GM12878 (cell line): ENCODE results near the gene DNAJC12.
"Not testable (repeated sequence)": the region's sequence is repeated elsewhere in the genome, so short reads cannot be mapped to it uniquely, and the experiment has no call there.

Experiments used
- CREM ChIP-seq: IDR thresholded peaks from 2 replicates; pipeline ENCODE4 v1.6.1; 2014; ENCODE audit warnings: antibody characterized with exemption, low read depth
- CTCF ChIP-seq, 3 experiments: IDR thresholded peaks in 2 of 3; conservative IDR thresholded peaks in 1 of 3; 2 replicates each; pipeline ENCODE4 v1.5.1; 2011; ENCODE audit warnings: low read depth in 3 of 3, low read length in 3 of 3, mild to moderate bottlenecking in 3 of 3, control low read depth in 2 of 3, moderate library complexity in 2 of 3, inconsistent platforms in 1 of 3, mixed read lengths in 1 of 3; ENCODE audit not compliant: control insufficient read depth in 2 of 3, insufficient read depth in 1 of 3; ENCODE audit errors: extremely low read depth in 1 of 3
- EP300 ChIP-seq, 2 experiments: fragments of 150-350 bp in 1 of 2; IDR thresholded peaks; 2 replicates each; pipeline ENCODE4 v1.6.1; 2011 to 2012; ENCODE audit warnings: low read depth in 2 of 2, low read length in 2 of 2, borderline replicate concordance in 1 of 2, improper control_type of control experiment in 1 of 2, inconsistent platforms in 1 of 2; ENCODE audit not compliant: control insufficient read depth in 1 of 2
- ETV6 ChIP-seq, 2 experiments: fragments of 450-650 bp in 1 of 2; IDR thresholded peaks in 1 of 2; conservative IDR thresholded peaks in 1 of 2; 2 replicates each; pipeline ENCODE4 v1.6.1; 2014; ENCODE audit warnings: antibody characterized with exemption in 1 of 2, borderline replicate concordance in 1 of 2, low read depth in 1 of 2, mild to moderate bottlenecking in 1 of 2, moderate library complexity in 1 of 2
- HCFC1 ChIP-seq: fragments of 150-350 bp; IDR thresholded peaks from 2 replicates; pipeline ENCODE4 v1.6.1; 2014; ENCODE audit warnings: low read length
- NFYA ChIP-seq: IDR thresholded peaks from 2 replicates; pipeline ENCODE4 v1.6.1; 2011; ENCODE audit warnings: low read depth, mild to moderate bottlenecking, low read length, improper control_type of control experiment, borderline replicate concordance
- RBBP5 ChIP-seq: fragments of 200-600 bp; sonication (generic); conservative IDR thresholded peaks from 2 replicates; pipeline ENCODE4 v1.6.1; 2016
- RUNX3 ChIP-seq: IDR thresholded peaks from 2 replicates; pipeline ENCODE4 v1.6.1; 2012; ENCODE audit warnings: low read length, inconsistent platforms
- SIN3A ChIP-seq: IDR thresholded peaks from 2 replicates; pipeline ENCODE4 v1.6.1; 2012; ENCODE audit warnings: low read depth, low read length, improper control_type of control experiment
- TAF1 ChIP-seq: IDR thresholded peaks from 2 replicates; pipeline ENCODE4 v1.6.1; 2011; ENCODE audit warnings: mild to moderate bottlenecking, low read depth, low read length, borderline replicate concordance
- WRNIP1 ChIP-seq: IDR thresholded peaks from 2 replicates; pipeline ENCODE4 v1.6.1; 2011; ENCODE audit warnings: low read depth, low read length, improper control_type of control experiment, borderline replicate concordance

- not testable (repeated sequence) for TF ChIP-seq TAF1; CREM; EP300 (IDR thresholded peaks at IDR 0.05; ENCODE audit: borderline replicate concordance in 1 of 2, control insufficient read depth in 1 of 2, low read depth in 2 of 2, low read length in 2 of 2); RBBP5; NFYA; ETV6 (conservative IDR thresholded peaks at IDR 0.05 in 1 of 2, IDR thresholded peaks at IDR 0.05 in 1 of 2; ENCODE audit: borderline replicate concordance in 1 of 2, low read depth in 1 of 2); CTCF (IDR thresholded peaks at IDR 0.05 in 2 of 3, conservative IDR thresholded peaks at IDR 0.05 in 1 of 3; ENCODE audit: control insufficient read depth in 2 of 3, extremely low read depth in 1 of 3, insufficient read depth in 1 of 3, low read depth in 3 of 3, low read length in 3 of 3); HCFC1; WRNIP1; RUNX3; SIN3A
Measured at GRCh38 chr10:67877421-67877820, 39.4 kb upstream of the DNAJC12 start.
